ENCODE measurements around the gene ANKRD2.
"Not testable (repeated sequence)": the region's sequence is repeated elsewhere in the genome, so short reads cannot be mapped to it uniquely, and the experiment has no call there.

The ANKRD2 gene

DNA sequence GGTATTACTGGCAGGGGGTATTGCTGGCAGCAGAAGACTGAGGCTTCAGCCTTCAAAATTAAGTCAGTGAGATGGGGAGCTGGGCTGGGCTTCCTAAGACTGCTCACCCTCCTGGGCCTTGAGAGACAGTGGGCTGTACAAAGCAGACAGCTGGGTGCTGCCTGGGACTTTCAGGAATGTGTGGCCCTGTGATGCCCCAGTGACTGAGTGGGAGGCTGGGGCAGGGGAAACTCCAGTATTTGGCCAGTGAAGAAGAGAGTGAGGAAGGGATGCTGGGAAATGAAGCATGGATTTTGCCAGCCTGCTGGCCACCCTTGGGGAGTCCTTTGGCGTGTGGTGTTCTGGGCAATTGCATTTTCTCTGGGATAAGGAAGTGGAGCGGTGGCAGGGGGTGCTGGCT, 442 bp downstream of the ANKRD2 start:
- no peak for DNase-seq (ENCODE audit: low spot score)

DNA sequence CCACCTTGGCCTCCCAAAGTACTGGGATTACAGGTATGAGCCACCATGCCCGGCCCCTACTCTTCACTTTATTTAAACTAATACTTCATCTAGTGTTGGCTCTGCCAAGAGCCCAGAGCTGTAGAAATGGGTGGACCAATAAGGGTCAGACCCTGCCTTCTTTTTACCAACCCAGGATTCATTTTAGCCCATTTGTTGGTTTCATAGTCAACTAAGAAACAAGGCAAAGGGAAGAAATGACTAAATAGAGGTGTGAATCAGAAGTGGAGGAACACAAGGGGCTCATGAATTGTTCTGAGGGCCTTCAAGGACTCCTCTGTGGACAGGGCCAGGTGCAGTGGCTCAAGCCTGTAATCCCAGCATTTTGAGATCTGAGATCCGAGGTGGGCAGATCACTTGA, 1.1 kb downstream of the ANKRD2 start:
- DNase-seq (ENCODE audit: low spot score): no peak

DNA sequence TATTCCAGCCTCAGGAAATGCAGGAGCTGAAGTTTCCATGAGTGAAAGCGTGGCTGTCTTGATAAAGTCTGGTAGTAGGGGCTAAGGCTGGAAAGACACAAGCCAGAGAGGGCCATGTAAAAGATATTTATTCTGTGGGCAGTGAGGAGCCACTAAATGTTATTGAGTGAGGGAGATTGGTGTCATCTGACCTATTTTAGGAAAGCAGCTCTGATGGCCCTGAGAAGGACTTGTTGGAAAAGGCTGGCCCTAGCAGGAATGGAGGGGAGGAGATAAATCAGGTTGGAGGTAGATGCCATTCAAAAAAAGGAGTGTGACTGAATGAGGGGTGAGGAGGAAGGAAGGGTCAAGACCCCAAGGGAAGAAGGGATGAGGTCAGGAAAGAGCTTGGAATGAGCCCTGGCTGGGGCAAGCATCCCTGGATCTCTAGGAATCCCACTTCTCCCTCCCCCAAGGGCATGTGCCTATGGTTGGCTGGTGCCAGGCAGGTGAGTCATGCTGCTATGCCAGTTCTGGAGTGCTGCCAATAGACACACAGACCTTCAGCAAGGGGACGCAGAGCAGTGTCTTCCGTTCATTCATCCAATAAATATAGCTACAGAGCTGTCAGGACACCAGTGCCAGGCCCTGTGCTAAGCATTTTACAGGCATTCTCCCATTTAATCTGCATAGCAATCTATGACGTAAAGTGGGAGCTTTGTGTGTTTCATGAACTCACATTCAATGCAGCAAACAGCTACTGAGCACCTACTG, 2.0 kb downstream of the ANKRD2 start:
- DNase-seq (ENCODE audit: low spot score): peak; percentile 77

GRCh38 chr10:97575127-97575668, 2.6 kb downstream of the ANKRD2 start:
- no peak for DNase-seq (ENCODE audit: low spot score)

DNA sequence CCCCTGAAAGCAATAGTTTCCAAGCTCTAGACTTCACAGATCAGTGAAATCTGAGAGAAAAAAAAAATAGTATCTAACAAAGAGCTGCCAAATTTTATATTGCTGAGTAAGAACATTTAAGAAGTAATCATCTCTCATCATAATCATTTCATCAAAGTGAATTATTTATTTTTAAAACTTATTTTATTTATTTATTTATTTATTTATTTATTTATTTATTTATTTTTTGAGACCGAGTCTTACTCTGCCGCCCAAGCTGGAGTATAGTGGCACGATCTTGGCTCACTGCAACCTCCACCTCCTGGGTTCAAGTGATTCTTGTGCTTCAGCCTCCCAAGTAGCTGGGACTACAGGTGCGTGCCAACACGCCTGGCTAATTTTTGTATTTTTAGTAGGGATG, 3.9 kb downstream of the ANKRD2 start:
- not testable (repeated sequence) for DNase-seq (ENCODE audit: low spot score)

- DNase-seq (ENCODE audit: low spot score): no peak
These were observed 5.1 kb downstream of the ANKRD2 start for GRCh38 chr10:97577701-97578100.

DNA sequence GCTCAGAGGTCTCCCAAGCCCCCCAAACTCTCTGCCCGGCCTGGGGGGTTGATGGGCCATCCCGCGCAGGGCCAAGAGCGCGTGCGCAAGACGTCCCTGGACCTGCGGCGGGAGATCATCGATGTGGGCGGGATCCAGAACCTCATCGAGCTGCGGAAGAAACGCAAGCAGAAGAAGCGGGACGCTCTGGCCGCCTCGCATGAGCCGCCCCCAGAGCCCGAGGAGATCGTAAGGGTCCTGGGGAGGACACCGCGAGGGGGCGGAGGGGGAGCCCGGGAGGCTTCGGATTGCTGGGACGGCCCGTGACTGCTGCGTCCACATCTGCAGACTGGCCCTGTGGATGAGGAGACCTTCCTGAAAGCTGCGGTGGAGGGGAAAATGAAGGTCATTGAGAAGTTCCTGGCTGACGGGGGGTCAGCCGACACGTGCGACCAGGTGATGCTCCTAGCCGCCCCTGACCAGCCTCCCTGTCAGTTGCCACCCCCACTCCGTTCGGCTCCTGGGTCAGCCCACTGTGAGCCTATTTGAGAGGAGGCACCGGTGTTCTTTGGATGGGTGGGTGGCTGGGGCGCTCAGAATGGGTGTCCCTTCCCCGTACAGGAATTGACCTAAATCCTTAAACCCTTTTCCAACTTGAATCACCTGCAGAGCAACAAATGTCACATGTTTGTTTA, 5.7 kb downstream of the ANKRD2 start:
- DNase-seq (ENCODE audit: low spot score): no peak

- DNase-seq (ENCODE audit: low spot score): no peak
These were observed 8.1 kb downstream of the ANKRD2 start for GRCh38 chr10:97580421-97581367.

- DNase-seq (ENCODE audit: low spot score): no peak
These were observed 9.6 kb downstream of the ANKRD2 start for GRCh38 chr10:97582169-97582568.

DNA sequence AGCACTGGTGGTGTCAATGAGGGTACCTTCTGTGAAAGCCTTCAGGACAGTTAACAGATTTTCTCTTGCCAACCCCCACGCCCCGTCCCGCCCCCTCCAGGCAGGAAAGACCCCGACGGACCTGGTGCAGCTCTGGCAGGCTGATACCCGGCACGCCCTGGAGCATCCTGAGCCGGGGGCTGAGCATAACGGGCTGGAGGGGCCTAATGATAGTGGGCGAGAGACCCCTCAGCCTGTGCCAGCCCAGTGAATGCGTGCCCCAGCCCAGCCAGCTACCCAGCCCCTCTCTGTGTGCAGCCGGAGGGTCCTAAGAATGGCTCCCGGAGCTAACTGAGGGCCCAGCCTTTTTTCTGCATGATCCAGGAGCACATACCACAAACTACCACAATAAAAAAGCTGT, 10.9 kb downstream of the ANKRD2 start:
- DNase-seq (ENCODE audit: low spot score): no peak

- DNase-seq (ENCODE audit: low spot score): peak; percentile 94
These were observed 11.7 kb downstream of the ANKRD2 start, which contains the start of gene HOGA1 for GRCh38 chr10:97584060-97584797. Gene HOGA1, plus strand, starts transcription at chr10:97584389. Its CDS starts 315 bp downstream, at chr10:97584704.

DNA sequence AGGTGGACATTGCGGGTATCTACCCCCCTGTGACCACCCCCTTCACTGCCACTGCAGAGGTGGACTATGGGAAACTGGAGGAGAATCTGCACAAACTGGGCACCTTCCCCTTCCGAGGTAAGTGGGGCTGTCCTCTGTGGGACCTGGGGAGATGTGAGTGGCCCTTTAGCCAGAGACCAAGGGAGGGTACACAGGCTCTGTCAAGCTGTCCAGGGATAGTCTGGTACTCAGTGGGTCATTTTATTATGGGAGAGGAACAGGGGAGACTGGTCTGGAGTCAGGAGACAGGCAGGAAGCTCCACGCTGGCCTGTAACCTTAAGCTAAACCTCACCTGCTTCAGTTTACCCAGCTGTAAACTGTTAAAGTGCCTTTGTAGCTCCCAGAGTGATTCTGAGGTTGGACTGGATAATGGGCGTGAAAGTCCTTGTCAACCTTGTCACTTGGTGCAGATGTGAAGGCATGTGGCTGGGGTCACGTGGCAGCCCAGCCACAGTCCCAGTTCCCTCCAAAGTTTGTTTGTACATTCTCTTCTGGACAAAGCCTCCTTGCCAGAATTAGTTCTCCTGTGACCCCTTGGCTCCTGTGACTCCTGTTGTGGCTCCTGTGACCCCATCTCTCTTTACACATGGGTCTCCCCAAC, 12.3 kb downstream of the ANKRD2 start:
- DNase-seq (ENCODE audit: low spot score): no peak

- DNase-seq (ENCODE audit: low spot score): no peak
These were observed 12.8 kb downstream of the ANKRD2 start for GRCh38 chr10:97585439-97585811.

GRCh38 chr10:97587183-97587582, 14.6 kb downstream of the ANKRD2 start:
- no peak for DNase-seq (ENCODE audit: low spot score)

- no peak for DNase-seq (ENCODE audit: low spot score)
These were observed 16.9 kb downstream of the ANKRD2 start, which contains the start of gene C10orf62 for GRCh38 chr10:97589479-97589878. Gene C10orf62, plus strand, starts transcription at chr10:97589721. Its CDS starts 177 bp downstream, at chr10:97589898.

DNA sequence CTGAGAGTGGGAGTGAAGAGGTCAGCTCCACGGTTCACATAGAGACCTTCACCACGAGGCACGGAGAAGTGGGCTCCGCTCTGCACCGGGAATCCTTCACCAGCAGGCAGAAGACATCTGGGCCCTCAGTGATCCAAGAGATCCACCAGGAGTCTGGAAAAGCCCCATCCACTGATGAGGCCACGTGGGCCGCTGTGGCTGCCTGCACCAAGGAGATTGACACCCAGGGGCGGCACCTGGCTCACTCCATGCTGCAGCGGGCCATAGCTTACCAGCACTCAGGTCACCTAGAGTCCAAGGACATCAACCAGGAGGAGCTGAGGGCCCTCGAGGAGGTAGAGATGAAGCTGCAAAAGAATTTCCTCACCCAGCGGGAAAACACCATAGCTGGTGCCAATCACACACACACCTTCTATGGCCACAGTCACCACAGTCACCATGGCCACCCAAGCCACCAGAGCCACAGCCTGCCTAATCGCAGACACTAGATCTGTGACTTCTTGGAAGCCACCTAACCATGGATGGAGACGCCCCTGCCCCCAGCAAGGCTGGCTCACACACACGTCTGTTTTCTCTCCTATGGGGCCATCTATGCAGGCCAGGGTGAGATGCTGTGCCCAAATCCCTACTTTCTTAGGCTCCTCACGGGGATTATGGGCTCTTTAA, 17.6 kb downstream of the ANKRD2 start:
- no peak for DNase-seq (ENCODE audit: low spot score)

- no peak for DNase-seq (ENCODE audit: low spot score)
These were observed 18.3 kb downstream of the ANKRD2 start for GRCh38 chr10:97590748-97591495.

DNA sequence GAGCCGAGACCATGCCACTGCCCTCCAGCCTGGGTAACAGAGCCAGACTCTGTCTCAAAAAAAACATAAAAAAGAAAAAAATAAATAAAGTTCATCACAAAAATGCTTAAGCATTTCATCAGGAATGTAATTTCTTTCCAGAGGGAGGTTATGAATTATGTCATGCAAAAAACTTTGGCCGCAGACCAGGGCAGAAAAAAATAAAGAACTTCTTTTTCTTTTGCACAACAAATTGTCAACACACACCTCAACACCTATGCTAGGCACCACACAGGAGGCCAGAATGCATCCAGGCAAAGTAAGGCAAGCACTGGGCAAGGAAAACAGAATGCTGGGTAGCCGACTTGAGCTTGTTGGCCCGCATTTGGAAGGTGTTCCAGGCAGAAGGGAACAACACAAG, 20.8 kb downstream of the ANKRD2 start:
- DNase-seq (ENCODE audit: low spot score): no peak
